Measurements from ENCODE around the gene ADGRD1. TPM values are rescaled to one million over a fixed set of nuclear protein-coding genes. Genes with fewer than 3 reads are reported as not detected.
"Not testable (repeated sequence)": the region's sequence is repeated elsewhere in the genome, so short reads cannot be mapped to it uniquely, and the experiment has no call there.

The ADGRD1 gene
- total RNA-seq, 1 donor from 2014 or later, result 46.9 TPM

- Histone ChIP-seq H3K36me3 (no peaks in the 10 kb centered on the region), H3K27me3 (no peaks in the 10 kb centered on the region), H3K4me1 (peaks cover 0 to 5% of the 10 kb centered on the region in 2 donors), H3K9me3 (no peaks in the 10 kb centered on the region), H3K27ac (no peak overlapping the region), H3K4me3 (no peak overlapping the region)
- TF ChIP-seq CTCF (IDR thresholded peaks at IDR 0.05), result no peak
- DNase-seq (ENCODE audit: low spot score in 2 of 2), result peak in 1 of 2 donors; percentile 52
- intact Hi-C loops (cut with DNase I), result no loop called here
Observed at GRCh38 chr12:131128556-131128955, 174.8 kb downstream of the ADGRD1 start.

DNA sequence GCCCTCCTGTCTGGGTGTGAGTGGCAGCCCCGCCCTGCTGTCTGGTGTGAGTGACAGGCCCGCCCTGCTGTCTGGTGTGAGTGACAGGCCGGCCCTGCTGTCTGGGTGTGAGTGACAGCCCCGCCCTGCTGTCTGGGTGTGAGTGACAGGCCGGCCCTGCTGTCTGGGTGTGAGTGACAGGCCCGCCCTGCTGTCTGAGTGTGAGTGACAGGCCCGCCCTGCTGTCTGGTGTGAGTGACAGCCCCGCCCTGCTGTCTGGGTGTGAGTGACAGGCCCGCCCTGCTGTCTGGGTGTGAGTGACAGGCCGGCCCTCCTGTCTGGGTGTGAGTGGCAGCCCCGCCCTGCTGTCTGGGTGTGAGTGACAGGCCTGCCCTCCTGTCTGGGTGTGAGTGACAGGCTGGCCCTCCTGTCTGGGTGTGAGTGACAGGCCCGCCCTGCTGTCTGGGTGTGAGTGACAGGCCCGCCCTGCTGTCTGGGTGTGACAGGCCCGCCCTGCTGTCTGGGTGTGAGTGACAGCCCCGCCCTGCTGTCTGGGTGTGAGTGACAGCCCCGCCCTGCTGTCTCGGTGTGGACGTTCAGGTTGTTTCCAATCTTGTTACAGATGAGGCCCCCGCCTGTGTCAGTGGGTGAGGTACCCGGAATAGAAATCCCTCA lies 175.4 kb downstream of the ADGRD1 start:
- H3K4me1 ChIP-seq; DNase-seq (ENCODE audit: low spot score in 2 of 2); H3K27me3 ChIP-seq; H3K27ac ChIP-seq; H3K36me3 ChIP-seq; H3K4me3 ChIP-seq; intact Hi-C loops (cut with DNase I); H3K9me3 ChIP-seq: not testable (repeated sequence)

DNA sequence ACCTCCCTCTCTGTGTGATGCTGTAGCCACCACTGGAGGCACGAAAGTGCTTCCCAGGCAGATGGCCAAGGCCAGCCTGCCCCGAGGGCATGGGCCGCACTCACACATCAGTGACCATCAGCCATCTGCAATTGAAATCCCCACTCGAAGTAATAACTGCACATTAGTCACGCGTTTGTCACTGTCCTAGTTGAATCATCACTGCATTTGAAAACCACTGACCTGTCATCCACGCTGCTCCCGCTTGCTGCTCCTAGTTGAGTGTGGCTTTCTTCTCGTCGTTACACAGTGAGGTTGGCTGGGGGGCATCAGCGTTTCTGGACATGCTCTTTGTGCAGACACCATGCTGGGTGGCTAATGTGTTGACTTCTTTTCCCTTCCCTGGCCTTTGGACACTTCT lies 176.1 kb downstream of the ADGRD1 start:
- no peak for TF ChIP-seq CTCF (IDR thresholded peaks at IDR 0.05)
- peak in 1 of 2 donors; percentile 58 for DNase-seq (ENCODE audit: low spot score in 2 of 2)
- intact Hi-C loops (cut with DNase I), result no loop called here
- Histone ChIP-seq H3K4me1 (peaks cover 0 to 5% of the 10 kb centered on the region in 2 donors), H3K27me3 (no peaks in the 10 kb centered on the region), H3K36me3 (no peaks in the 10 kb centered on the region), H3K4me3 (no peak overlapping the region), H3K9me3 (no peaks in the 10 kb centered on the region), H3K27ac (no peak overlapping the region)

GRCh38 chr12:131130311-131130911 lies 176.7 kb downstream of the ADGRD1 start:
- no peak for DNase-seq (ENCODE audit: low spot score in 2 of 2)
- TF ChIP-seq CTCF (IDR thresholded peaks at IDR 0.05), result no peak
- intact Hi-C loops (cut with DNase I), result no loop called here
- Histone ChIP-seq H3K4me3 (no peak overlapping the region), H3K27ac (no peak overlapping the region), H3K4me1 (peaks cover 0 to 5% of the 10 kb centered on the region in 2 donors), H3K9me3 (no peaks in the 10 kb centered on the region), H3K36me3 (no peaks in the 10 kb centered on the region), H3K27me3 (no peaks in the 10 kb centered on the region)

DNA sequence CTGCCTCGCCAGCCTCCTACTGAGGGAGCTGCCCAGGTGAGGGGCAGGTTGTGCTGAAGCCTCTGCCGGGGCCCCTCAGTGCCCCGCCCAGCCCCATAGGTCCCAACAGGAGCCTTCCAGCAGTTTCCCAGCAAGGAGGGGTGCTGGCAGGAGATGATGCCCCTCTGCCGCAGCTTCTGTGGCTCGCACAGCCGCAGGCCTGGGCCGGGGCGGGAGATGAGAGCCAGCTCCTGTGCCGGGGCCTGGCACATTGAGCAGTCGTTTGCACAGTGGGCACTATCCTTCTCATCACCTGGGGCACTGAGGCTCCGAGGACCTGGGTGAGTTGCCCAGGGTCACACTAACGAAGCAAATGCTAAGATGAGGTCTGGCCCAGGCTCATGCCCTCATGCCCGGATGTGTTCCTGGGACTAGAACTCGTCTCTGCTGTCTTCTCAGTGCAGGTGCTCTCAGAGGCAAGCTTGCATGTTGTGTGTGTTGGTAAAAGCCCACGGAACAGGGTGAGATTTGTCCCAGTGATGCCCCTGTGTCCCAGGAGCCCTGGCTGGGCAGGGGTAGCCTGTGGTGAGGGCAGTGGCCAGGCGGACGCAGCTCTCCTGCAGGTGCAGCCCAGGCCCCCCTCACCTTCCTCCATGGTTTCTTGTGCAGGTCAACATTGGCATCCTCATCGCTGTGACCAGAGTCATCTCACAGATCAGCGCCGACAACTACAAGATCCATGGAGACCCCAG lies 177.5 kb downstream of the ADGRD1 start:
- intact Hi-C loops (cut with DNase I), result no loop called here
- H3K36me3 ChIP-seq, result no peaks in the 10 kb centered on the region
- peaks cover 0 to 5% of the 10 kb centered on the region in 2 donors for H3K4me1 ChIP-seq
- H3K27ac ChIP-seq, result no peak overlapping the region
- TF ChIP-seq CTCF (IDR thresholded peaks at IDR 0.05), result no peak
- H3K4me3 ChIP-seq, result no peak overlapping the region
- H3K9me3 ChIP-seq, result no peaks in the 10 kb centered on the region
- no peaks in the 10 kb centered on the region for H3K27me3 ChIP-seq
- DNase-seq (ENCODE audit: low spot score in 2 of 2), result peak in 1 of 2 donors; percentile 48

GRCh38 chr12:131131808-131132117 lies 178.1 kb downstream of the ADGRD1 start:
- Histone ChIP-seq H3K27me3 (no peaks in the 10 kb centered on the region), H3K36me3 (no peaks in the 10 kb centered on the region), H3K4me3 (no peak overlapping the region), H3K9me3 (no peaks in the 10 kb centered on the region), H3K27ac (no peak overlapping the region), H3K4me1 (peaks cover 0 to 5% of the 10 kb centered on the region in 2 donors)
- no peak for DNase-seq (ENCODE audit: low spot score in 2 of 2)
- intact Hi-C loops (cut with DNase I), result loop anchor here (1.0 kb wide), 1 partner anchor 215 kb away; no protein-coding TSS in a partner anchor
- TF ChIP-seq CTCF (IDR thresholded peaks at IDR 0.05), result no peak
